BJ (cell line): ENCODE measurements around the gene C19orf53. TPM values are rescaled to one million over a fixed set of nuclear protein-coding genes. Genes with fewer than 3 reads are reported as not detected.

Experiments
- CTCF ChIA-PET: fragments of 350-600 bp; formaldehyde crosslinking; extraction: SDS; loops from one replicate; lab custom pipeline; 2021; ENCODE audit warnings: antibody characterized with exemption, inconsistent platforms; lab: Yijun Ruan, JAX
- POLR2A ChIA-PET: fragments of 300-600 bp; sonication (Branson Sonifier 250); formaldehyde crosslinking; extraction: SDS; loops from one replicate; lab custom pipeline; 2021; ENCODE audit warnings: antibody characterized with exemption; lab: Charles Lee
- DNase-seq: peaks from one replicate; pipeline ENCODE4 v3.0.0-alpha.2; 2011; ENCODE audit warnings: low read depth
- H3K27me3 ChIP-seq: 2 replicates; pipeline ENCODE4 v1.6.0; 2011; ENCODE audit warnings: low read length; ENCODE audit not compliant: control insufficient read depth, insufficient read depth
- H3K36me3 ChIP-seq: 2 replicates; pipeline ENCODE4 v1.5.1; 2011; ENCODE audit warnings: low read length; ENCODE audit not compliant: control insufficient read depth, insufficient read depth
- H3K4me3 ChIP-seq: 2 replicates; pipeline ENCODE4 v1.5.1; 2011; ENCODE audit warnings: low read depth, mild to moderate bottlenecking, control low read depth, low read length
- CTCF ChIP-seq: IDR thresholded peaks from 2 replicates; pipeline ENCODE4 v1.5.1; 2011; ENCODE audit warnings: low read depth, mild to moderate bottlenecking, control low read depth, inconsistent platforms, low read length, moderate library complexity; ENCODE audit not compliant: insufficient read depth
- polyA plus RNA-seq: library from polyadenylated mRNA; depleted of rRNA; stranded (reverse); fragments of >200 nt; gene quantifications from 2 replicates; pipeline ENCODE4 v1.2.3, GENCODE V29; 2011

C19orf53 gene
- polyA plus RNA-seq, 1 experiment = 276 TPM

DNA sequence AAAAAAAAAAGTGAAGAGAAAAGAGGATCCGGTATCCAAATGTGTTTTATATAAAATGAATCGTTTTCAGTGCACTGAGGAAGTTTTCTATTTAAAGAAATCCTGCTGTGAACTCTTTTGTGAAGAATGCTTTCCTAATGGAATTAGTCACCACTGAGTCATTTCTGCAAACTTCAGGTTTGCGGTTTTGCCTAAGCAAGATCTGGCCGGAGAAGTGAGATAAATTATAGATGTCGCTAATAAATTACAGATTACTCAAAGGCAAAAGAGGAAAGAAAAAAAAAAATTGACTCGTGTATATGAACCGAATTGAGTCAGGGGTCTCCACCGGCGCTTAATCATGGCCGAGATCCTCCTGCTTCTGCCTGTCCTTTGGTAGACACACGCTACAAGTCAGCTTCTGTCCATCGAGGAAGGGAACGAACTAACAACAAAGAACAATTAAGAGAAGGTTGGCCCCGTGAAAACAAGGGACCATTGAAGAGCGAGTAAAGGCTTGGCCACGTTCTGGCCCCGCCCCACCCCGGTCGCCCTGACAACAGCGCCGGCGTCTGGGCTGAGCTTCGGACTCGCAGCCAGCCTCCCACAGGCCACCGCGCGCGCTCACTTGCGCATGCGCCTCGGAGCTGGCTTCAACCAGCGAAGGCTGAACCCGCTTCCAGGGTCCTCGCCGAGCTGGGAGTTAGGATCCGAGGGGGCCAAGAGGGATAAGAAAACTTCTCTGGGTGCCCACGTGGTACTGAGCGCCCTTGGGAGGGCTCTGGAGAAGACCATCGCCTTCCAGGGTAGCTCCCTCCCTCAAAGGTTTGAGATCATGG, 42.9 kb upstream of the C19orf53 start:
- TF ChIP-seq CTCF = no peak
- CTCF ChIA-PET = interaction anchor here (0.6 to 2.0 kb wide), 7 partner anchors 8 to 328 kb away, joined by 3 to 8 read pairs (median 3); a partner anchor contains a TSS
- Histone ChIP-seq H3K27me3 (no peaks in the 10 kb centered on the region), H3K4me3 (peak overlapping the region; percentile 55), H3K36me3 (no peaks in the 10 kb centered on the region)
- POLR2A ChIA-PET = interaction anchor here (0.6 kb wide), 1 partner anchor 116 kb away, joined by 3 read pairs; no protein-coding TSS in a partner anchor
- DNase-seq = peak; percentile 95

GRCh38 chr19:13732337-13732736, 41.9 kb upstream of the C19orf53 start:
- no peak for DNase-seq
- POLR2A ChIA-PET = no interaction called here
- TF ChIP-seq CTCF = no peak
- no peaks in the 10 kb centered on the region for H3K27me3 ChIP-seq
- CTCF ChIA-PET = interaction anchor here (1.0 to 1.5 kb wide), 2 partner anchors 15 to 130 kb away, joined by 3 read pairs; a partner anchor contains a TSS
- no peaks in the 10 kb centered on the region for H3K36me3 ChIP-seq
- H3K4me3 ChIP-seq = peak overlapping the region; percentile 55

DNA sequence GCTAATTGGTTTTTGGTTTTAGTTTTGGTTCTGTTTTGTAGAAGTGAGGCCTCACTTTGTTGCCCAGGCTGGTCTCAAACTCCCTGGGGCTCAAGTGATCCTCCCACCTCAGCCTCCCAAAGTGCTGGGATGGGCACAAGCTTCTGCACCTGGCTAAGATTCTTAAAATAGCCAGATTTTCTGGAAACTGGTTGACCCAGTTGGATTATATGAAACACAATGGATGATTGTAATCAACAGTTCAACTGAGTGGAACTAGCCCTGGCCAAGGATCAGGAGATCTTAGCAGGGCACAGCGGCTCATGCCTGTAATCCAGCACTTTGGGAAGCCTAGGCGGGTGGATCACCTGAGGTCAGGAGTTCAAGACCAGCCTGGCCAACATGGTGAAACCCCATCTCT, 39.5 kb upstream of the C19orf53 start:
- no peaks in the 10 kb centered on the region for H3K27me3 ChIP-seq
- TF ChIP-seq CTCF = no peak
- H3K36me3 ChIP-seq = no peaks in the 10 kb centered on the region
- DNase-seq = no peak
- POLR2A ChIA-PET = no interaction called here
- CTCF ChIA-PET = no interaction called here
- no peak overlapping the region for H3K4me3 ChIP-seq

- Histone ChIP-seq H3K36me3 (no peaks in the 10 kb centered on the region), H3K27me3 (no peaks in the 10 kb centered on the region), H3K4me3 (no peak overlapping the region)
- ChIA-PET POLR2A (no interaction called here), CTCF (no interaction called here)
- no peak for DNase-seq
- no peak for TF ChIP-seq CTCF
These were observed 36.2 kb upstream of the C19orf53 start for GRCh38 chr19:13738073-13738472.

DNA sequence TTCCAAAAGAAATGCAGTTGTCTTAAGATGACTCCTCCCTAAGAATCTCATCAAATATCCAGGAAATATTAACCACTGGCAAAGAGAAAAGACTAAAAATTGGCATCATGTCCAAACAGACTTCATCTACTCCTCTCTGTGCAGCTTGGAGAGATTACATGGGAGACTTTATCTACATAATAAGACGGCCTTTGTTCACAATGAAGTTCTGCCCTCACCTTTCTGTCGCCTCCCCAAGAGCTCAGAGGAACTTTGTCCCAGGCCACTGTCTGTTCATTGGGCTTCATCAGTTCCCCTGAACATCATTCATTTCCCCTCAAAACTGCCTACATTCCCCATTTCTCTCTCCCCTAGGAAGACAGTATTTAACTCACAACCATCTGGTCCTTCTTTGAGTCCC, 32.4 kb upstream of the C19orf53 start:
- Histone ChIP-seq H3K27me3 (no peaks in the 10 kb centered on the region), H3K36me3 (no peaks in the 10 kb centered on the region), H3K4me3 (no peak overlapping the region)
- no peak for TF ChIP-seq CTCF
- POLR2A ChIA-PET = no interaction called here
- CTCF ChIA-PET = no interaction called here
- no peak for DNase-seq
